Muscle of leg (tissue), 11 donors: ENCODE results near the gene PTDSS2. TPM values are rescaled to one million over a fixed set of nuclear protein-coding genes. Genes with fewer than 3 reads are reported as not detected.
A peak's percentile ranks its signal among the peaks of the same experiment; 100 is the strongest.
"Not testable (repeated sequence)": the region's sequence is repeated elsewhere in the genome, so short reads cannot be mapped to it uniquely, and the experiment has no call there.

Source experiments
- DNase-seq: peaks from one replicate; pipeline ENCODE4 v3.0.0; 2013
- H3K27ac ChIP-seq: one replicate; pipeline ENCODE4 v1.5.1; 2013; ENCODE audit warnings: mild to moderate bottlenecking, low read length, control low read depth
- H3K27me3 ChIP-seq: one replicate; pipeline ENCODE4 v1.6.1; 2013; ENCODE audit warnings: low read length; ENCODE audit not compliant: control insufficient read depth, insufficient read depth
- H3K36me3 ChIP-seq: one replicate; pipeline ENCODE4 v1.6.1; 2013; ENCODE audit warnings: low read length; ENCODE audit not compliant: control insufficient read depth, insufficient read depth
- H3K4me1 ChIP-seq: one replicate; pipeline ENCODE4 v1.6.1; 2013; ENCODE audit warnings: low read length; ENCODE audit not compliant: control insufficient read depth, insufficient read depth
- H3K4me3 ChIP-seq: one replicate; pipeline ENCODE4 v1.5.1; 2013; ENCODE audit warnings: low read length, control low read depth
- H3K9me3 ChIP-seq: replicated peaks from 2 replicates; pipeline ENCODE4 v1.6.1; 2013; ENCODE audit warnings: low read depth, low read length; ENCODE audit not compliant: control insufficient read depth
- WGBS: methylation state at CpG from one replicate; pipeline ENCODE4 v1.1.5; 2013; ENCODE audit warnings: missing lambda C conversion rate; ENCODE audit not compliant: insufficient coverage; 5-methylcytosine and 5-hydroxymethylcytosine counted together
- polyA plus RNA-seq, 8 donors: library from polyadenylated mRNA; unstranded; fragments of 120-200 nt; gene quantifications; one replicate each; pipeline versions ENCODE4 v1.2.1 to v1.2.3, GENCODE V29; 2013; ENCODE audit warnings: inconsistent platforms in 1 of 8, low replicate concordance in 1 of 8; ENCODE audit not compliant: insufficient read length in 8 of 8, insufficient read depth in 1 of 8
- total RNA-seq: library from RNA; stranded (reverse); fragments of 120-200 nt; gene quantifications from one replicate; pipeline ENCODE4 v1.2.4, GENCODE V29; 2013

PTDSS2 gene
- total and polyA plus RNA-seq, 9 donors: 19.4 to 47.2 (median 29.9) TPM

DNA sequence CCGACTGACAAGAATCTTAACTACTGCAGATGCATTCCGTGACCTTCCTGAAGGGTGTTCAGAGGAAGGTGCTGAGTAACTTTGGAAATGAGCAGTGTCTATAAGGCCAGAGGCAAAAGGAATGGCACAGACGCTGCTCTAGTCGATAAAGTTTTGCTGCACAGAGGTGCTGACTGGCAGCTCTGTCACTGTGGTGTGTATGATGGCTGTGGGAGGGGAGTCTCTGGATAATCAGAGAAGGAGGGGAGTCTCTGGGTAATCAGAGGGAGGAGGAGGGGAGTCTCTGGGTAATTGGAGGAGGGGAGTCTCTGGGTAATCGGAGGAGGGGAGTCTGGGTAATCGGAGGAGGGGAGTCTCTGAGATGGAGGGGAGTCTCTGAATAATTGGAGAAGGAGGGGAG is 18.4 kb downstream of the PTDSS2 start:
- Histone ChIP-seq H3K27ac (no peak overlapping the region), H3K4me1 (peaks cover 11% of the 10 kb centered on the region), H3K36me3 (peaks cover 12% of the 10 kb centered on the region), H3K4me3 (no peak overlapping the region), H3K9me3 (no peaks in the 10 kb centered on the region), H3K27me3 (no peaks in the 10 kb centered on the region)
- no peak for DNase-seq
- WGBS: 70% methylated on average over 6 of the region's 6 CpGs

GRCh38 chr11:469026-469683 is 19.1 kb downstream of the PTDSS2 start:
- DNase-seq, H3K27me3 ChIP-seq, H3K9me3 ChIP-seq, H3K27ac ChIP-seq, H3K36me3 ChIP-seq, H3K4me3 ChIP-seq: not testable (repeated sequence)
- peaks cover 11% of the 10 kb centered on the region for H3K4me1 ChIP-seq
- 50% methylated on average over 15 of the region's 19 CpGs for WGBS

- WGBS: 88% methylated on average over 15 of the region's 28 CpGs
- Histone ChIP-seq H3K36me3 (peaks cover 2% of the 10 kb centered on the region), H3K4me3 (no peak overlapping the region), H3K4me1 (peaks cover 11% of the 10 kb centered on the region), H3K27me3 (no peaks in the 10 kb centered on the region), H3K9me3 (no peaks in the 10 kb centered on the region), H3K27ac (no peak overlapping the region)
- DNase-seq: peak; percentile 72
Measured at GRCh38 chr11:469684-470560, 19.8 kb downstream of the PTDSS2 start.

DNA sequence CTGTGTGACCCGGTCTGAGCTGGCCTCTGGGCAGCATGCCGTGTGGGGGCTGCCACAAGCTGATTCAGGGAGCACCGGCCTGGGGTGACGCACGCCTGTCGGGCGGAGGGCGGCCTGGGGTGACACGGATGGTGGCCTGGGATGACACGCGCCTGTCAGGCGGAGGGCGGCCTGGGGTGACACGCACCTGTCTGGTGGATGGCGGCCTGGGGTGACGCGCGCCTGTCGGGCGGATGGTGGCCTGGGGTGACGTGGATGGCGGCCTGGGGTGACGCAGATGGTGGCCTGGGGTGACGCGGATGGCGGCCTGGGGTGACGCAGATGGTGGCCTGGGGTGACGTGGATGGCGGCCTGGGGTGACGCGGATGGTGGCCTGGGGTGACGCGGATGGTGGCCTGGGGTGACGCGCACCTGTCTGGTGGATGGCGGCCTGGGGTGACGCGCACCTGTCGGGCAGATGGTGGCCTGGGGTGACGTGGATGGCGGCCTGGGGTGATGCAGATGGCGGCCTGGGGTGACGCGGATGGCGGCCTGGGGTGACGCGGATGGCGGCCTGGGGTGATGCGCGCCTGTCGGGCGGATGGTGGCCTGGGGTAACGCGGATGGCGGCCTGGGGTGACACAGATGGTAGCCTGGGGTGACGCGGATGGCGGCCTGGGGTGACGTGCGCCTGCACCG is 21.5 kb downstream of the PTDSS2 start:
- Histone ChIP-seq H3K36me3 (no peaks in the 10 kb centered on the region), H3K27me3 (no peaks in the 10 kb centered on the region), H3K9me3 (no peaks in the 10 kb centered on the region), H3K4me1 (peaks cover 19% of the 10 kb centered on the region), H3K4me3 (no peak overlapping the region), H3K27ac (no peak overlapping the region)
- no peak for DNase-seq
- 95% methylated on average over 58 of the region's 61 CpGs for WGBS

- WGBS: 81% methylated on average over 7 of the region's 13 CpGs
- DNase-seq: no peak
- Histone ChIP-seq H3K27ac (no peak overlapping the region), H3K9me3 (no peaks in the 10 kb centered on the region), H3K4me3 (no peak overlapping the region), H3K4me1 (peaks cover 25% of the 10 kb centered on the region), H3K27me3 (no peaks in the 10 kb centered on the region), H3K36me3 (no peaks in the 10 kb centered on the region)
Measured at GRCh38 chr11:472272-472671, 22.2 kb downstream of the PTDSS2 start.

GRCh38 chr11:472816-473215 is 22.7 kb downstream of the PTDSS2 start:
- DNase-seq: no peak
- H3K27ac ChIP-seq: no peak overlapping the region

GRCh38 chr11:473415-473814 is 23.3 kb downstream of the PTDSS2 start:
- Histone ChIP-seq H3K36me3 (no peaks in the 10 kb centered on the region), H3K27me3 (no peaks in the 10 kb centered on the region), H3K4me1 (peaks cover 23% of the 10 kb centered on the region), H3K27ac (no peak overlapping the region), H3K4me3 (no peak overlapping the region), H3K9me3 (no peaks in the 10 kb centered on the region)
- DNase-seq: no peak
- 88% methylated on average over 19 of the region's 19 CpGs for WGBS

More at GRCh38 chr11:472816-473215, 22.7 kb downstream of the PTDSS2 start:
- H3K9me3 ChIP-seq: no peaks in the 10 kb centered on the region
- WGBS: 91% methylated on average over 28 of the region's 28 CpGs
- H3K4me3 ChIP-seq: no peak overlapping the region
- peaks cover 28% of the 10 kb centered on the region for H3K4me1 ChIP-seq
- no peaks in the 10 kb centered on the region for H3K27me3 ChIP-seq
- H3K36me3 ChIP-seq: no peaks in the 10 kb centered on the region

DNA sequence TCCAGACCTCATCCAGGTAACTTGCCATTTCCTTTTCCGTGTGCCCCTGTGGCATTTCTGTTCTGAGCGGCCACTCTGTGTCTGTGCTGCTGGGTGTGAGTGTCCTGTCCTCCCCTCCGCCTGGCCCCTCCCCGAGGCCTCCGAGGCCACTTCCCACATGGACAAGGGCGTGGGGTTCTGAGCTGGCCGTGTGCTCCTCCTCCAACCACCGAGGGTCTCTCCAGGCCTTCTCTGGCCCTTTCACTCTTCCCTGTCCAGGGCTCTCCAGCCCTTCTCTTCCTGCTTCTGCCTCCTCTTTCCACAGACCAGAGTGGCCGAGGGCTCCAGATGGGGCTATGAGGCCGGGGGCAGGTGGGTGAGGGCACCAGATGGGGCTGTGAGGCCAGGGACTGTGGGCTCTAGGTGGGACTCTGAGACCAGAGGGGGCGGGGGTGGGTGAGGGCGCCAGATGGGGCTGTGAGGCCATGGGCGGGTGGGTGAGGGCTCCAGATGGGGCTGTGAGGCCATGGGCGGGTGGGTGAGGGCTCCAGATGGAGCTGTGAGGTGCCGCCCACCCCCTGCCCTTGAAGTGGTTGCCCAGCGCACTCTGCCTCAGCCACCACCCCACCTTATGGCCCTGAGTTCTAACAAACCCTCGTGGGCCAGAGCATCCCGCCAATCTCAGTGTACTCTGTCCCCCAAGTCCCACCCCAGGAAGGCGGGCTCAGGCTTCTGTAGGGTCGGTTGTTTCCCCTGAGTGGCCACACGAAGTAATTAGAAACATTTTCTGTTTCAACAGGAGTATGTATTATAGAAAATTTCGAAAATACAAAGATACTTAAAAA is 24.1 kb downstream of the PTDSS2 start:
- no peak overlapping the region for H3K27ac ChIP-seq
- H3K9me3 ChIP-seq: no peaks in the 10 kb centered on the region
- no peaks in the 10 kb centered on the region for H3K27me3 ChIP-seq
- H3K4me1 ChIP-seq: peaks cover 27% of the 10 kb centered on the region
- WGBS: 60% methylated on average over 9 of the region's 22 CpGs
- H3K36me3 ChIP-seq: peaks cover 5% of the 10 kb centered on the region
- no peak for DNase-seq
- no peak overlapping the region for H3K4me3 ChIP-seq

DNA sequence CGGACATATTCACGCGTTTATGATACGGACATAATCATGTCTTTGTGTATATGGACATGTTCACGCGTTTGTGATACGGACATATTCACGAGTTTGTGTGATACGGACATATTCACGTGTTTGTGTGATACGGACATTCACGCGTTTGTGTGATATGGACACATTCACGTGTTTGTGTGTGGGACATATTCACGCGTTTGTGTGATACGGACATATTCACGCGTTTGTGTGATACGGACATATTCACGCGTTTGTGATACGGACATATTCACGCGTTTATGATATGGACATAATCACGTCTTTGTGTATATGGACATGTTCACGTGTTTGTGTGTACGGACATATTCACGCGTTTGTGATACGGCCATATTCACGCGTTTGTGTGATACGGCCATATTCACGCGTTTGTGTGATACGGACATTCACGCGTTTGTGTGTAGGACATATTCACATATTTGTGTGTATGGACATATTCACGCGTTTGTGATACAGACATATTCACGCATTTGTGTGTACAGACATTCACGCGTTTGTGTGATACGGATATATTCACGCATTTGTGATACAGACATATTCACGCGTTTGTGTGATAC is 24.9 kb downstream of the PTDSS2 start:
- Histone ChIP-seq H3K4me3 (no peak overlapping the region), H3K9me3 (no peaks in the 10 kb centered on the region), H3K27me3 (no peaks in the 10 kb centered on the region), H3K27ac (no peak overlapping the region), H3K36me3 (peaks cover 5% of the 10 kb centered on the region), H3K4me1 (peaks cover 33% of the 10 kb centered on the region)
- no peak for DNase-seq
- WGBS: 96% methylated on average over 48 of the region's 48 CpGs
